ENCODE data around the gene ARHGEF6.

DNA sequence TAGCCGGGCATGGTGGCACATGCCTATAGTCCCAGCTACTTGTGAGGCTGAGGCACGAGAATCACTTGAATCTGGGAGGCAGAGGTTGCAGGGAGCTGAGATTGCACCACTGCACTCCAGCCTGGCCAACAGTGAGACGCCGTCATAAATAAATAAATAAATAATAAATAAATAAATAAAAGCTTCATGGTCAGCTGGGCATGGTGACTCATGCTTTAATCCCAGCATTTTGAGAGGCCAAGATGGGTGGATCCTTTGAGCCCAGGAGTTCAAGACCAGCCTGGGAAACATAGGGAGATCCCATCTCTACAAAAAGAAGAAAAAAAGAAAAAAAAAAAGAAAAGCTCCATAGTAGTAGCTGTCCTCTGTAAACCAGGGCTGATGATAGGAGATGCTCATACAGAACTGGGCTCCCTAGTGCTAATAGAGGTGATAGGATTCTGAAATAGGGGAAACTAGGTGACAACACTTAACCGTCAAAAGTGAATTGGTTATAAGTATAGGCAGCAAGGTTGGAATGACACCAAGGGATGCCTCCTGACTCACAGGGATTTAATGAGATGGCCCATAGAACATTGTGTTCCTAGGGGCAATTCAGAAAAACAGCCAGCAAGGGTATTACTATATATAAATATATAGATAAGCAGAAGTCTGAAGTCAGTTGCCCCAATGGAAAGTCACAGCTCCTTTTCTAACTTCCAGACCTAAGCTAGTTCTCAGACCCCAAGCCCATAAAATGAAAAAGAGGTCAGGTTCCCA, 41.8 kb upstream of the ARHGEF6 start:
- TF ChIP-seq OVOL2 (CRISPR knock-in tag; IDR thresholded peaks at IDR 0.05; ENCODE audit: borderline replicate concordance) (no peak), IRF2 (CRISPR knock-in tag; IDR thresholded peaks at IDR 0.05; ENCODE audit: borderline replicate concordance, low read depth) (no peak), ZNF423 (CRISPR knock-in tag; IDR thresholded peaks at IDR 0.05) (no peak), TEAD1 (CRISPR knock-in tag; IDR thresholded peaks at IDR 0.05) (no peak), JUN (CRISPR knock-in tag; IDR thresholded peaks at IDR 0.05) (no peak), CBFB (CRISPR knock-in tag; IDR thresholded peaks at IDR 0.05; ENCODE audit: low read depth) (no peak), USF2 (CRISPR knock-in tag; IDR thresholded peaks at IDR 0.05) (no peak), SOX15 (CRISPR knock-in tag; IDR thresholded peaks at IDR 0.05) (no peak), ZBTB21 (CRISPR knock-in tag; IDR thresholded peaks at IDR 0.05; ENCODE audit: borderline replicate concordance) (no peak), ZNF416 (CRISPR knock-in tag; IDR thresholded peaks at IDR 0.05) (no peak)
- TF ChIP-seq, protein P1, sequence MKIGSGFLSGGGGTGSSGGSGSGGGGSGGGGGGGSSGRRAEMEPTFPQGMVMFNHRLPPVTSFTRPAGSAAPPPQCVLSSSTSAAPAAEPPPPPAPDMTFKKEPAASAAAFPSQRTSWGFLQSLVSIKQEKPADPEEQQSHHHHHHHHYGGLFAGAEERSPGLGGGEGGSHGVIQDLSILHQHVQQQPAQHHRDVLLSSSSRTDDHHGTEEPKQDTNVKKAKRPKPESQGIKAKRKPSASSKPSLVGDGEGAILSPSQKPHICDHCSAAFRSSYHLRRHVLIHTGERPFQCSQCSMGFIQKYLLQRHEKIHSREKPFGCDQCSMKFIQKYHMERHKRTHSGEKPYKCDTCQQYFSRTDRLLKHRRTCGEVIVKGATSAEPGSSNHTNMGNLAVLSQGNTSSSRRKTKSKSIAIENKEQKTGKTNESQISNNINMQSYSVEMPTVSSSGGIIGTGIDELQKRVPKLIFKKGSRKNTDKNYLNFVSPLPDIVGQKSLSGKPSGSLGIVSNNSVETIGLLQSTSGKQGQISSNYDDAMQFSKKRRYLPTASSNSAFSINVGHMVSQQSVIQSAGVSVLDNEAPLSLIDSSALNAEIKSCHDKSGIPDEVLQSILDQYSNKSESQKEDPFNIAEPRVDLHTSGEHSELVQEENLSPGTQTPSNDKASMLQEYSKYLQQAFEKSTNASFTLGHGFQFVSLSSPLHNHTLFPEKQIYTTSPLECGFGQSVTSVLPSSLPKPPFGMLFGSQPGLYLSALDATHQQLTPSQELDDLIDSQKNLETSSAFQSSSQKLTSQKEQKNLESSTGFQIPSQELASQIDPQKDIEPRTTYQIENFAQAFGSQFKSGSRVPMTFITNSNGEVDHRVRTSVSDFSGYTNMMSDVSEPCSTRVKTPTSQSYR (CRISPR knock-in tag; IDR thresholded peaks at IDR 0.05), result no peak
- TF ChIP-seq, protein P2, sequence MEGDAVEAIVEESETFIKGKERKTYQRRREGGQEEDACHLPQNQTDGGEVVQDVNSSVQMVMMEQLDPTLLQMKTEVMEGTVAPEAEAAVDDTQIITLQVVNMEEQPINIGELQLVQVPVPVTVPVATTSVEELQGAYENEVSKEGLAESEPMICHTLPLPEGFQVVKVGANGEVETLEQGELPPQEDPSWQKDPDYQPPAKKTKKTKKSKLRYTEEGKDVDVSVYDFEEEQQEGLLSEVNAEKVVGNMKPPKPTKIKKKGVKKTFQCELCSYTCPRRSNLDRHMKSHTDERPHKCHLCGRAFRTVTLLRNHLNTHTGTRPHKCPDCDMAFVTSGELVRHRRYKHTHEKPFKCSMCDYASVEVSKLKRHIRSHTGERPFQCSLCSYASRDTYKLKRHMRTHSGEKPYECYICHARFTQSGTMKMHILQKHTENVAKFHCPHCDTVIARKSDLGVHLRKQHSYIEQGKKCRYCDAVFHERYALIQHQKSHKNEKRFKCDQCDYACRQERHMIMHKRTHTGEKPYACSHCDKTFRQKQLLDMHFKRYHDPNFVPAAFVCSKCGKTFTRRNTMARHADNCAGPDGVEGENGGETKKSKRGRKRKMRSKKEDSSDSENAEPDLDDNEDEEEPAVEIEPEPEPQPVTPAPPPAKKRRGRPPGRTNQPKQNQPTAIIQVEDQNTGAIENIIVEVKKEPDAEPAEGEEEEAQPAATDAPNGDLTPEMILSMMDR (IDR thresholded peaks at IDR 0.05), result no peak
- TF ChIP-seq, protein P3, sequence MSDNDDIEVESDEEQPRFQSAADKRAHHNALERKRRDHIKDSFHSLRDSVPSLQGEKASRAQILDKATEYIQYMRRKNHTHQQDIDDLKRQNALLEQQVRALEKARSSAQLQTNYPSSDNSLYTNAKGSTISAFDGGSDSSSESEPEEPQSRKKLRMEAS (CRISPR knock-in tag; IDR thresholded peaks at IDR 0.05), result no peak

Data from WTC11 (cell line).